HEK293T (cell line): ENCODE results near the gene TMEM131.

Experiments used
- HDGF ChIP-seq: fragments of 450-650 bp; IDR thresholded peaks from 2 replicates; pipeline ENCODE4 v1.6.1; 2017; ENCODE audit warnings: antibody characterized with exemption, borderline replicate concordance
- LEF1 ChIP-seq: fragments of 450-650 bp; IDR thresholded peaks from 2 replicates; pipeline ENCODE4 v1.6.1; 2017; ENCODE audit warnings: mild to moderate bottlenecking, borderline replicate concordance
- PKNOX1 ChIP-seq: fragments of 450-650 bp; IDR thresholded peaks from 2 replicates; pipeline ENCODE4 v1.6.1; 2016

DNA sequence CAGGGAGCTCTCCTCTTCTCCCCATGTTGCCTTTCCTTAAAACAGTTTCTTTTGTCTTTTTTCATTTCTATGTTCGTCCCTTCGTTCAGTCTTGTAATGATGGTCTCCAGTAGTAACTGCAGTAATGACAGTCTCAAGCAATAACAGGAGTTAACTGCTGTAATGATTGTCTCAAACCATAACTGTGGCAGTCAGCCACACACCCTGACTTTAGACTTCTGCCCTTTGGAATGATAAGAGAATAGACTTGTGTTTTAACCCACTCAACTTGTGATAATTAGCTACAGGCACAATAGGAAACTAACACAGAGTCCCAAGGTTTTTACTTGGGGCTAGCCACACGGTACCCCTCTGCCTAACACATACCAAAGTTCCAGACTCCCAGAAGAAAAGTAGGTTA, 12.1 kb downstream of the TMEM131 start:
- no peak for TF ChIP-seq LEF1
- no peak for TF ChIP-seq HDGF
- TF ChIP-seq PKNOX1, result no peak
